Small intestine (tissue), 7 donors: ENCODE data around the gene LARGE1. TPM values are rescaled to one million over a fixed set of nuclear protein-coding genes. Genes with fewer than 3 reads are reported as not detected.
"Not testable (repeated sequence)": the region's sequence is repeated elsewhere in the genome, so short reads cannot be mapped to it uniquely, and the experiment has no call there.

Source experiments
- DNase-seq, 2 donors: peaks; one replicate each; pipeline versions ENCODE4 v3.0.0 to v3.0.0-alpha.2; 2013
- FAIRE-seq: peaks from 2 replicates; lab custom pipeline; 2012; peaks lifted over from hg19 to GRCh38; lab: Jason Lieb, UNC
- H3K27ac ChIP-seq, 3 donors: one replicate each; pipeline ENCODE4 v1.5.1; 2013; ENCODE audit warnings: low read length in 2 of 3, mild to moderate bottlenecking in 2 of 3, control low read depth in 1 of 3, inconsistent platforms in 1 of 3, low read depth in 1 of 3, moderate library complexity in 1 of 3
- H3K27me3 ChIP-seq, 3 donors: one replicate each; pipeline ENCODE4 v1.6.1; 2013; ENCODE audit warnings: low read length in 3 of 3, inconsistent platforms in 1 of 3; ENCODE audit not compliant: control insufficient read depth in 3 of 3, insufficient read depth in 3 of 3
- H3K36me3 ChIP-seq, 3 donors: one replicate each; pipeline ENCODE4 v1.6.1; 2013; ENCODE audit warnings: low read length in 3 of 3, inconsistent platforms in 1 of 3, low read depth in 1 of 3, mild to moderate bottlenecking in 1 of 3, moderate library complexity in 1 of 3; ENCODE audit not compliant: control insufficient read depth in 3 of 3, insufficient read depth in 2 of 3
- H3K4me1 ChIP-seq, 3 donors: one replicate each; pipeline ENCODE4 v1.6.1; 2013; ENCODE audit warnings: low read length in 2 of 3, inconsistent platforms in 1 of 3, low read depth in 1 of 3, mild to moderate bottlenecking in 1 of 3, moderate library complexity in 1 of 3; ENCODE audit not compliant: control insufficient read depth in 3 of 3, insufficient read depth in 2 of 3
- H3K4me3 ChIP-seq, 3 donors: one replicate each; pipeline ENCODE4 v1.5.1; 2013; ENCODE audit warnings: low read length in 3 of 3, control low read depth in 1 of 3, inconsistent platforms in 1 of 3, low read depth in 1 of 3, mild to moderate bottlenecking in 1 of 3, moderate library complexity in 1 of 3
- H3K9me3 ChIP-seq, 2 donors: one replicate each; pipeline ENCODE4 v1.6.1; 2013; ENCODE audit warnings: low read depth in 1 of 2, low read length in 1 of 2; ENCODE audit not compliant: control insufficient read depth in 2 of 2, insufficient read depth in 1 of 2
- WGBS, 3 donors: extraction: QIAGEN DNeasy Blood & Tissue Kit; methylation state at CpG; one replicate each; pipeline ENCODE4 v1.1.7; 2013; 5-methylcytosine and 5-hydroxymethylcytosine counted together
- polyA plus RNA-seq, 4 donors: library from polyadenylated mRNA; stranded (reverse) in 3 of 4; unstranded in 1 of 4; fragments of 200-250 nt in 3 of 4; fragments of 120-200 nt in 1 of 4; gene quantifications; one replicate each; pipeline versions ENCODE4 v1.2.1 to v1.2.3, GENCODE V29; 2013
- donor health status: healthy with polysubstance abuse.
- donor health status: control.
- donor health status: control.
- donor health status: Bipolar disorder and iron deficiency.
- donor health status: healthy.

The LARGE1 gene
- polyA plus RNA-seq, 4 donors, result 5.1 to 18.8 (median 8.0) TPM

GRCh38 chr22:33858653-33859052 lies 61.6 kb downstream of the LARGE1 start:
- not testable (repeated sequence) for H3K4me1 ChIP-seq, H3K27me3 ChIP-seq, H3K4me3 ChIP-seq, H3K36me3 ChIP-seq, H3K27ac ChIP-seq, DNase-seq, FAIRE-seq, H3K9me3 ChIP-seq
- WGBS, 3 donors, result 48 to 72% (median 61%) methylated on average over 5 of the region's 5 CpGs

- not testable (repeated sequence) for H3K4me3 ChIP-seq, H3K27ac ChIP-seq, FAIRE-seq, H3K4me1 ChIP-seq, H3K9me3 ChIP-seq, H3K36me3 ChIP-seq, DNase-seq, H3K27me3 ChIP-seq
- WGBS, 3 donors, result 97 to 99% (median 98%) methylated on average over 16 of the region's 16 CpGs
Measured at GRCh38 chr22:33857767-33858166, 62.5 kb downstream of the LARGE1 start.

GRCh38 chr22:33854724-33855123 lies 65.6 kb downstream of the LARGE1 start:
- FAIRE-seq, result no peak
- 94 to 96% (median 96%) methylated on average over 11 of the region's 11 CpGs for WGBS, 3 donors

GRCh38 chr22:33853200-33854097 lies 66.8 kb downstream of the LARGE1 start:
- FAIRE-seq, result no peak
- peak overlapping the region in 2 of 3 donors; percentile 29 to 39 for H3K4me3 ChIP-seq
- peaks cover 0 to 3% (median 0%) of the 10 kb centered on the region in 3 donors for H3K36me3 ChIP-seq
- H3K27ac ChIP-seq, result peak overlapping the region; percentile 72 to 88 (median 73)
- DNase-seq, result peak; percentile 87
- no peaks in the 10 kb centered on the region for H3K27me3 ChIP-seq
- H3K4me1 ChIP-seq, result peaks cover 9 to 38% (median 16%) of the 10 kb centered on the region in 3 donors
- 7 to 22% (median 14%) methylated on average over 9 of the region's 9 CpGs for WGBS, 3 donors
- no peaks in the 10 kb centered on the region for H3K9me3 ChIP-seq

More at GRCh38 chr22:33854724-33855123, 65.6 kb downstream of the LARGE1 start:
- H3K4me3 ChIP-seq, result no peak overlapping the region
- peak overlapping the region in 1 of 3 donors; percentile 72 for H3K27ac ChIP-seq
- no peaks in the 10 kb centered on the region for H3K27me3 ChIP-seq
- no peaks in the 10 kb centered on the region for H3K9me3 ChIP-seq
- H3K36me3 ChIP-seq, result peaks cover 0 to 3% (median 0%) of the 10 kb centered on the region in 3 donors
- DNase-seq, result no peak
- peaks cover 9 to 38% (median 16%) of the 10 kb centered on the region in 3 donors for H3K4me1 ChIP-seq

GRCh38 chr22:33851821-33852384 lies 68.4 kb downstream of the LARGE1 start:
- Histone ChIP-seq H3K9me3 (no peaks in the 10 kb centered on the region), H3K27me3 (no peaks in the 10 kb centered on the region), H3K27ac (peak overlapping the region in 2 of 3 donors; percentile 29 to 66), H3K4me3 (no peak overlapping the region), H3K4me1 (peaks cover 9 to 38% (median 16%) of the 10 kb centered on the region in 3 donors), H3K36me3 (peaks cover 0 to 3% (median 0%) of the 10 kb centered on the region in 3 donors)
- DNase-seq, result peak; percentile 36 to 63
- WGBS, 3 donors, result 33 to 51% (median 45%) methylated on average over 5 of the region's 5 CpGs
- no peak for FAIRE-seq

GRCh38 chr22:33851240-33851639 lies 69.0 kb downstream of the LARGE1 start:
- peak in 1 of 2 donors; percentile 37 for DNase-seq
- no peak for FAIRE-seq
- peaks cover 0 to 3% (median 0%) of the 10 kb centered on the region in 3 donors for H3K36me3 ChIP-seq
- H3K27ac ChIP-seq, result peak overlapping the region; percentile 22 to 66 (median 29)
- no peaks in the 10 kb centered on the region for H3K27me3 ChIP-seq
- 61 to 69% (median 66%) methylated on average over 5 of the region's 5 CpGs for WGBS, 3 donors
- H3K4me1 ChIP-seq, result peaks cover 9 to 38% (median 16%) of the 10 kb centered on the region in 3 donors
- H3K9me3 ChIP-seq, result no peaks in the 10 kb centered on the region
- no peak overlapping the region for H3K4me3 ChIP-seq

GRCh38 chr22:33850724-33851123 lies 69.6 kb downstream of the LARGE1 start:
- Histone ChIP-seq H3K27me3 (no peaks in the 10 kb centered on the region), H3K36me3 (no peaks in the 10 kb centered on the region), H3K4me3 (no peak overlapping the region), H3K9me3 (no peaks in the 10 kb centered on the region), H3K4me1 (peaks cover 9 to 38% (median 16%) of the 10 kb centered on the region in 3 donors), H3K27ac (peak overlapping the region in 1 of 3 donors; percentile 66)
- DNase-seq (no peak), FAIRE-seq (no peak)
- WGBS, 3 donors, result 82 to 89% (median 87%) methylated on average over 2 of the region's 2 CpGs

- peaks cover 9 to 38% (median 16%) of the 10 kb centered on the region in 3 donors for H3K4me1 ChIP-seq
- no peaks in the 10 kb centered on the region for H3K36me3 ChIP-seq
- H3K4me3 ChIP-seq, result no peak overlapping the region
- FAIRE-seq (no peak), DNase-seq (peak in 1 of 2 donors; percentile 52)
- peak overlapping the region in 1 of 3 donors; percentile 66 for H3K27ac ChIP-seq
- 62 to 72% (median 64%) methylated on average over 5 of the region's 5 CpGs for WGBS, 3 donors
- H3K9me3 ChIP-seq, result no peaks in the 10 kb centered on the region
- H3K27me3 ChIP-seq, result no peaks in the 10 kb centered on the region
Measured at GRCh38 chr22:33850193-33850592, 70.1 kb downstream of the LARGE1 start.
